GM10266 (cell line): ENCODE data around the gene CREB3.

Experiments used
- DNase-seq: peaks from one replicate; pipeline ENCODE4 v3.0.0; 2012; ENCODE audit errors: extremely low spot score
- CTCF ChIP-seq: IDR thresholded peaks from 2 replicates; pipeline ENCODE4 v1.5.1; 2012; ENCODE audit warnings: mild to moderate bottlenecking, low read depth; ENCODE audit not compliant: control insufficient read depth, insufficient read depth; ENCODE audit errors: missing control alignments

The CREB3 gene

DNA sequence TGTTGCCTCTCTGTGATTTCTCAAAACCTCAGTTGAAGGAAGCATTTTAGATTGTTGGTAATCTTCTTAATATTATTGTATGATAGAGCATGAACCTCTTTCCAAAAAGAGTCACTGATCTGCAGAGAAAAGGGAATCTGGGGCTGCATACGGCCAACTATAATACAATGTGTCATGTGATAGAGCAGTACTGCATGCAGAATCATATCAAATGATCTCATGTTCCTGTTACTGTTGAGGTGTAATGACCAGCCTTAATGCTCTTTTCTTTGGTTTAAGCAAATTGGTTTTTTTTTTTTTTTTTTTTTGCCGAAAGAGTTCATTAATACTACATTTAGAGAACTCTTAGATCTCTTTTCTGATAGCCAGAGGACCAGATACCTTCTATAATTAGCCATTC, 34.5 kb downstream of the CREB3 start:
- no peak for TF ChIP-seq CTCF
- no peak for DNase-seq

- DNase-seq = no peak
- no peak for TF ChIP-seq CTCF
These were observed 35.0 kb downstream of the CREB3 start for GRCh38 chr9:35767458-35767857.

DNA sequence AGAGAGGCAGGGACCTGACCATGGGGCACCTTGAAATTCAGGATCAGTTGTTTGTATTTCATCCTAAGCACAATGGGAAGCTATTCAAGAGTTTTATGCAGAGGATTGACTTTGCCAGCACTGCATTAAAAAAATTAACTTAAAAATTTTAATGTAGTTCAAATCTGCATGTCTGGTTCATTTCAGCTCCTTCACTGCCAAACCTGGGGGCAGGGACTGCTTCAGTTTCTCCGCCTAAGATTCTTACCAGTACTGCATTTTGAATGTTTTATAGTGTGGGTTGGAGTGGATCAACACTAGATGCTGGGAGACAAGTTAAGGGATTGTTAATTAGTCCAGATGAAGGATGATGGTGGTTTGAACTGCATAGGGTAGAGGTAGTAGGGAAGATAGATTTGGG, 37.3 kb downstream of the CREB3 start:
- DNase-seq = no peak
- TF ChIP-seq CTCF = no peak

DNA sequence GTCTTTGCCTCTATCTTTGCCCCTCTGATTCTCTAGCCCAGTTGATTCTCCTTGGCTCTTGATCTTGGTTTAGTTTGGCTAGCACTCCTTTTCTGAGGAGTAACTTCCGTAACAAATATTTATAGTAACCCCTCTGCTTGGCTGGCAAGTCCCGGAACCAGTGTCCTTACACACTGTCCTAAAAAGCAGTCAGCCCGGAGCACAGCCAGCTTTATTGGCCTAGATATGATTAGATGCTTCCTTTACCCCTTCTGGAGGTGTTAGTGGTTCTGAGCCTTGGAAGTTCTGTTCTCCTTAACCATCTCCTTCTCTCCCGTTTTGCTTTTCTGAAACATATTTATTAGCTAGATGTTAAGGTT, 38.6 kb downstream of the CREB3 start:
- no peak for TF ChIP-seq CTCF
- no peak for DNase-seq

DNA sequence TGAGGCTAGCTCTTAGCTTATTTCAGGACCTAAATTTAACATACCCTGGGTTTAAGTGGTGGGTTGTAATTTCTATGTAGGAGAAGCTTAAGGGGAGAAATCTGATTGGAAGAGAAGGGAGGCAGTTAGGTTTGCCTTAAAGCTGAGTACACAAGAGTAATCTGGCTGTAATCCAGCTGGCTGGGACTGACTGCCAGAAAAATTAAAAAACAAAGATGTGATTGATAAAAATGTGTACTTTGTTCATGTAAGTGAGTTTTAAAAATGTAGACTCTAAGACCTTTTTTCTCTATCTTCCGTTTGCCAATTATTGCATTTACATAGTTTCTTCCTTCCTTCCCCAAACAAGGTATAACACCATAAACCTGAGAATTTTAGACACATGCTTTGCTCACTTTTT, 39.1 kb downstream of the CREB3 start:
- no peak for TF ChIP-seq CTCF
- no peak for DNase-seq

- TF ChIP-seq CTCF = no peak
- no peak for DNase-seq
These were observed 39.5 kb downstream of the CREB3 start for GRCh38 chr9:35771943-35772342.

DNA sequence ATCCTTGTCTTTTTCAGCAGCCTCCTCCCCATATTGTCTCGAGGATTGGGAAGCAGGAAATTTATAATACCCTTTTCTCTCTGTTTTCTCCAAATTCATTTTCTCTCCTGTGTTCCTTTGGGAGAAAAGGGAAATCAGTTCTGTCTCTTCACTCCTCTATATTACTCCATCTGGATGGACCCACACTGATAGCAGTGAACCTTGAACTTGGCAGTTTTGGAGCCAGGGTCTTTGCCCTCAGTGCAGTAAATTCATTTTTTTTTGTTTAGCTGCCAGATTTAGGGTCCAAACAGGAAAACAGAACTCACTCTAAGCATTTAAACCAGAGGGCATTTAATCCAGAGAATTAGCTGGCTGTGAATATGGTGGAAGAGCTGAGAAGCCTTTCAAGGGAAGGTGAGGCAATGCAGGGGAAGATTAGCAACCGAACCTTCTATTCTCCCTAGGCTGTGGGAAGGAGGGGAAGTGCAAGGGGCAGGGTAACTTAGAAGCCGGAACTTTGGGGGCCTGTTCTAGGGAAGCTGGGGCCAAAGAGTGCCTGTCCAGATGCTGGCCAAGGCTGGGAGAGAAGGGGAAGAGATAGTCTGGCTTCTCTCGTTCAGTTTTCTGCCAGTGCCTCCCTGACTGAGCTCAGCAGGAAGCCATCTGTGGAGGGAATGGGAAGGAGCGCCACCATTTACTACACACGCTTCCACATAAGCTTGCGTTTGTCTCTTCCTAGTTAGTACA, 42.6 kb downstream of the CREB3 start:
- no peak for TF ChIP-seq CTCF
- DNase-seq = no peak
